Measurements from ENCODE around the gene ADAMTS13. TPM values are rescaled to one million over a fixed set of nuclear protein-coding genes. Genes with fewer than 3 reads are reported as not detected.

Gene ADAMTS13
- total RNA-seq, 2 donors from 2014 or later: 2.0 to 2.4 TPM

- H3K4me3 ChIP-seq: peak overlapping the region in 1 of 2 donors; percentile 44
These were observed 7.0 kb downstream of the ADAMTS13 start for GRCh38 chr9:133429214-133429613.

DNA sequence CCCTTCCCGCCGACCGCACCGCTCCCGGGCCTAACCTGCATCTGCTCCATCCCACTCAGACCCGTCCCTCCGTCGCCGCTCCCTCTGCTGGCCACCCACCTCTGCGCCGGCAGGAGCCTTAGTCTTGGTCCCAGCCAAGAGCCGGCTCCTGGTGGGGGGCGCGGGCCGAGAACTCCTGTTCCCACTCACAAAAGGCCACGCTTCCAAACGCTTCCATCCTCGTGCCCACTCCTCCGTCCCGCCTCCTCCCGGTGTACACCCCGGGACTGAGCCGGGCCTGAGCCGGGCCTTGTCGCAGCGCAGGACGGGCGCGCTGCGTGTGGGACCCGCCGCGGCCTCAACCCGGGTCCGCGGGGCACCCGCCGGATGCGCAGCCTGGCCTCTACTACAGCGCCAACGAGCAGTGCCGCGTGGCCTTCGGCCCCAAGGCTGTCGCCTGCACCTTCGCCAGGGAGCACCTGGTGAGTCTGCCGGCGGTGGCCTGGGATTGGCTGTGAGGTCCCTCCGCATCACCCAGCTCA lies 7.5 kb downstream of the ADAMTS13 start:
- Histone ChIP-seq H3K4me3 (no peak overlapping the region), H3K4me1 (peaks cover 0 to 18% of the 10 kb centered on the region in 2 donors), H3K27ac (no peak overlapping the region), H3K9me3 (no peaks in the 10 kb centered on the region), H3K36me3 (no peaks in the 10 kb centered on the region), H3K27me3 (peaks cover 0 to 4% of the 10 kb centered on the region in 2 donors)
- peak in 1 of 2 donors; percentile 52 for TF ChIP-seq CTCF (IDR thresholded peaks at IDR 0.05)
- no peak for DNase-seq (ENCODE audit: low spot score)

More at GRCh38 chr9:133429214-133429613, 7.0 kb downstream of the ADAMTS13 start:
- no peaks in the 10 kb centered on the region for H3K36me3 ChIP-seq
- peaks cover 0 to 4% of the 10 kb centered on the region in 2 donors for H3K27me3 ChIP-seq
- H3K9me3 ChIP-seq: no peaks in the 10 kb centered on the region
- H3K27ac ChIP-seq: no peak overlapping the region
- DNase-seq (ENCODE audit: low spot score): no peak
- peaks cover 0 to 18% of the 10 kb centered on the region in 2 donors for H3K4me1 ChIP-seq
- TF ChIP-seq CTCF (IDR thresholded peaks at IDR 0.05): no peak

- H3K4me3 ChIP-seq: no peak overlapping the region
- peaks cover 0 to 4% of the 10 kb centered on the region in 2 donors for H3K27me3 ChIP-seq
- no peaks in the 10 kb centered on the region for H3K9me3 ChIP-seq
- no peak overlapping the region for H3K27ac ChIP-seq
- peaks cover 0 to 18% of the 10 kb centered on the region in 2 donors for H3K4me1 ChIP-seq
- H3K36me3 ChIP-seq: no peaks in the 10 kb centered on the region
- DNase-seq (ENCODE audit: low spot score): no peak
- TF ChIP-seq CTCF (IDR thresholded peaks at IDR 0.05): no peak
These were observed 8.1 kb downstream of the ADAMTS13 start for GRCh38 chr9:133430244-133430643.

- Histone ChIP-seq H3K4me1 (peaks cover 0 to 13% of the 10 kb centered on the region in 2 donors), H3K9me3 (no peaks in the 10 kb centered on the region), H3K27me3 (peaks cover 0 to 1% of the 10 kb centered on the region in 2 donors), H3K27ac (no peak overlapping the region), H3K4me3 (no peak overlapping the region), H3K36me3 (no peaks in the 10 kb centered on the region)
- TF ChIP-seq CTCF (IDR thresholded peaks at IDR 0.05): no peak
- no peak for DNase-seq (ENCODE audit: low spot score)
These were observed 11.2 kb downstream of the ADAMTS13 start for GRCh38 chr9:133433351-133433843.

DNA sequence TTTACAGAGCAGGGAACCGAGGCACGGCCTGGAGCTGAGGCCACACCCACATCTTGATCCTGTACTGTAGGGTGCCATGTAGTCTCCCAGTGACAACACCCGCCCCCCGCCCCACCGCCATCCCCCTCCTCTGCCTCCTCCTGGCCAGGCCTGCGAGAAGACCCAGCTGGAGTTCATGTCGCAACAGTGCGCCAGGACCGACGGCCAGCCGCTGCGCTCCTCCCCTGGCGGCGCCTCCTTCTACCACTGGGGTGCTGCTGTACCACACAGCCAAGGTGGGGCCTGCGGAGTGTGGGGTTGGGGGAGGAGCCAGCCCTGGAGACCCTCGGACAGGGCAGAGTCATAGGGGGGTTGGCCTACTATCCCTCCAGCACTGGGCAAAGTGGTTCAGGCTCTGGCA lies 14.5 kb downstream of the ADAMTS13 start:
- DNase-seq (ENCODE audit: low spot score): no peak
- Histone ChIP-seq H3K4me1 (no peaks in the 10 kb centered on the region), H3K27me3 (no peaks in the 10 kb centered on the region), H3K9me3 (no peaks in the 10 kb centered on the region), H3K4me3 (no peak overlapping the region), H3K36me3 (no peaks in the 10 kb centered on the region), H3K27ac (no peak overlapping the region)
- TF ChIP-seq CTCF (IDR thresholded peaks at IDR 0.05): no peak

All from right atrium auricular region (tissue), 2 donors.